GM12874 (cell line): ENCODE measurements around the gene CPLX4.

Experiments
- TF ChIP-seq, protein P1 (sequence below): IDR thresholded peaks from 2 replicates; pipeline ENCODE4 v1.5.1; 2011; ENCODE audit warnings: low read depth, mild to moderate bottlenecking, control low read depth, low read length, moderate library complexity; ENCODE audit not compliant: insufficient read depth

The CPLX4 gene

DNA sequence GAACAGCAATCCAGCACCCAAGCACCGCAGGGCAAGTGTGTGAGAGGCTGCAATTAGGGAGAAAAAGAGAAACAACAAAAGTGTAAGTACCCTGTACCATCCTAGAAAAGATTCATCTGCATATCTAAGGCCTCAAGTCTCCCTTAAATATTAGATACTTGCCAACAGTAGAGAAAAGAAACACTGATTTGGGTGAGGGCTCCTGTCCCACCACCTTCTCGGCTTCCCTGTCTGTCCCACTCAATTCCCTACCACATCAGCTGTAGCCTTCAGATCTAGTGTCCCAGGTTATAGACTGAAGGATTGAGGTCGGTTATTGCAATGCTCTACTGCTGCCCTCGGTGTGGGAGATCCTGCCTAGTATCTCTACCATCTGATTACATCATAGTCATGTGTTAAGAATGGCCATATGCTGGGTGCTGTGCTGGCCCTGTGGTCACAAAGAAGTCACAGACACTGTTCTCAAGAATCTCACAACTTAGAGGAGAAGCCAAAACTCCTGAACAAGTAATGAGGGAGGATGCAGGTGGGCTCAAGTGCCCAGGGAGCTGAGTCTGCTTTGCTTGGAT is 47.7 kb downstream of the CPLX4 start:
- TF ChIP-seq, protein P1, sequence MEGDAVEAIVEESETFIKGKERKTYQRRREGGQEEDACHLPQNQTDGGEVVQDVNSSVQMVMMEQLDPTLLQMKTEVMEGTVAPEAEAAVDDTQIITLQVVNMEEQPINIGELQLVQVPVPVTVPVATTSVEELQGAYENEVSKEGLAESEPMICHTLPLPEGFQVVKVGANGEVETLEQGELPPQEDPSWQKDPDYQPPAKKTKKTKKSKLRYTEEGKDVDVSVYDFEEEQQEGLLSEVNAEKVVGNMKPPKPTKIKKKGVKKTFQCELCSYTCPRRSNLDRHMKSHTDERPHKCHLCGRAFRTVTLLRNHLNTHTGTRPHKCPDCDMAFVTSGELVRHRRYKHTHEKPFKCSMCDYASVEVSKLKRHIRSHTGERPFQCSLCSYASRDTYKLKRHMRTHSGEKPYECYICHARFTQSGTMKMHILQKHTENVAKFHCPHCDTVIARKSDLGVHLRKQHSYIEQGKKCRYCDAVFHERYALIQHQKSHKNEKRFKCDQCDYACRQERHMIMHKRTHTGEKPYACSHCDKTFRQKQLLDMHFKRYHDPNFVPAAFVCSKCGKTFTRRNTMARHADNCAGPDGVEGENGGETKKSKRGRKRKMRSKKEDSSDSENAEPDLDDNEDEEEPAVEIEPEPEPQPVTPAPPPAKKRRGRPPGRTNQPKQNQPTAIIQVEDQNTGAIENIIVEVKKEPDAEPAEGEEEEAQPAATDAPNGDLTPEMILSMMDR, result no peak

GRCh38 chr18:59269563-59270119 is 48.8 kb downstream of the CPLX4 start:
- TF ChIP-seq, protein P1, result no peak

- TF ChIP-seq, protein P1, result 0 out of 2 replicates have a peak, but pooled peaks have one; percentile 25
Observed at GRCh38 chr18:59268721-59269562, 49.5 kb downstream of the CPLX4 start.

DNA sequence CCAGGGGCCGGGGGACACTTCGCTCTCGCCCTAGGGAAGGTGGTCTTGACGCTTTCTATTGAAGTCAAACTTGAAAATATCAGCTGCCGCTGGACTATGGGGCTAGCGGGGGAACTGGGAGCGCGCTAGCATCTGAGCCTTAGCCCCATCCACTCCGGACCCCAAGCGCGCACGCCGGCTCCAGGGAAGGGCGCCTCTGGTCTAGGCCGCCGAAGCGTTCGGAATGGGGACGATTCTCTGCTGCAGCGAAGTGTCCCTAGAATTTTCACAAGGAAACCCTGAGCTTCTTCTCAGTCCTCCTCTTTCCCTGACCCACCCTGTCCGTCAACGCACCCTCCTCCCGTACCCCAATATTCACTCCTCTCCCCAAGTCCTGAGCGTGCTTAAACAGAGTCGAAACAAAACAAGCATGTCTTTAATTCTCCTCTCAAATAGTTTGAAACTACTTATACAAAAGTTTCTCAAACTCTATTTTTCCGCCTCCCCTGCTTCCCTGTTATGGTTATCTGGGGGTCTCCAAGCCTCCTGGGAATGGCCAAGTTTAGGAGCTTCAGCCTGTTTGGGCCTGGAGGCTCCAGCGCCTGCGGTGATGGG is 50.2 kb downstream of the CPLX4 start:
- TF ChIP-seq, protein P1, result no peak

GRCh38 chr18:59267503-59268126 is 50.8 kb downstream of the CPLX4 start:
- TF ChIP-seq, protein P1, result no peak

DNA sequence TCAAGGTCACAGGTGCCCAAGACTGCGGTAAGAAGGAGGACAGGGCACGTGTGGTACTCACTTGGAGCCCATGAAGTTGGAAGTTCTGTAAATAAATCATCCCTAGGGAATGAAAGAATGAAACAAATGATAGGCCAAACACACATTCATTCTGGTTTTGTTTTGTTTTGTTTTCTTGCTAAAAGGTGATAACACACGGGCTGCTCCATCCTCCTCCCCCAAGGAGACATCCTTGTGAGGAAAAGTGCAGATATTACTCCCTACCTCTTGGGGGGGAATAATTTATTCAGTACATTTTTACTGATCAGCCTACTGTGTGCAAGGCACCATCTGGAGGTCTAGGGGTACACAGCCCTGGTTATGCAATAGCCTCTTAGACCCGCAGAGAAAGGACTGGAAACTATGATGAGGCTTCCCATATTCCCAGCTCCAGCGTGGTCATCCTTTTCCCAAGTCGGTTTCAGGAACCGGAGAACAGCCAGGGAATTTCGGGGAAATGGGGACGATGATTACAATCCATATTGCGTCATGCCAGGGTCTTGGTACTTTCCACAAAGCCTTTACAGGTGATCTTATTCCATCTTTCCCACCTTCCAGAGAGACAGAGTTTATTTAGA is 51.5 kb downstream of the CPLX4 start:
- TF ChIP-seq, protein P1, result no peak
